IMR-90 (cell line): ENCODE data around the gene GPR153. TPM values are rescaled to one million over a fixed set of nuclear protein-coding genes. Genes with fewer than 3 reads are reported as not detected.

Source experiments
- ATAC-seq: fragments of 200-7000 bp; cut with Tn5 transposase; 2 replicates; pipeline ENCODE4 v1.9.1; 2020; ENCODE audit warnings: low read depth, mild to moderate bottlenecking, moderate library complexity
- BruUV-seq: library from RNA; stranded (reverse); fragments of 400-500 nt; replicated peaks from 2 replicates; lab custom pipeline; 2021; lab: Mats Ljungman, UMichigan
- CTCF ChIA-PET: fragments of 300-600 bp; formaldehyde crosslinking; extraction: SDS; loops from one replicate; lab custom pipeline; 2021; ENCODE audit warnings: antibody characterized with exemption; lab: Yijun Ruan, JAX
- POLR2A ChIA-PET: fragments of 300-600 bp; sonication (Branson Sonifier 250); formaldehyde crosslinking; loops from one replicate; lab custom pipeline; 2022; ENCODE audit warnings: antibody characterized with exemption; ENCODE audit not compliant: unreplicated experiment; lab: Charles Lee
- DNase-seq: peaks from one replicate; pipeline ENCODE4 v3.0.0; 2013
- H2AFZ ChIP-seq: replicated peaks from 2 replicates; pipeline ENCODE3; 2013; ENCODE audit warnings: low read length, mild to moderate bottlenecking; ENCODE audit not compliant: poor library complexity
- H2AK5ac ChIP-seq: 2 replicates; pipeline ENCODE4 v1.6.1; 2013; ENCODE audit warnings: low read depth, low read length, inconsistent platforms
- H2AK9ac ChIP-seq: replicated peaks from 2 replicates; pipeline ENCODE3; 2013; ENCODE audit warnings: mild to moderate bottlenecking, low read depth, low read length, moderate library complexity; ENCODE audit not compliant: poor library complexity
- H2BK120ac ChIP-seq: 2 replicates; pipeline ENCODE4 v1.6.1; 2013; ENCODE audit warnings: low read depth, low read length, inconsistent platforms
- H2BK15ac ChIP-seq: 3 replicates; pipeline ENCODE4 v1.6.1; 2013; ENCODE audit warnings: low read depth, low read length, inconsistent platforms
- H2BK20ac ChIP-seq: 2 replicates; pipeline ENCODE4 v1.6.1; 2013; ENCODE audit warnings: low read depth, mild to moderate bottlenecking, inconsistent platforms, low read length, moderate library complexity
- H2BK5ac ChIP-seq: 2 replicates; pipeline ENCODE4 v1.6.1; 2013; ENCODE audit warnings: mild to moderate bottlenecking, low read depth, low read length, inconsistent platforms; ENCODE audit not compliant: poor library complexity, severe bottlenecking
- H3K14ac ChIP-seq: replicated peaks from 2 replicates; pipeline ENCODE4 v1.6.1; 2013; ENCODE audit warnings: low read depth, low read length, inconsistent platforms
- H3K18ac ChIP-seq: 2 replicates; pipeline ENCODE4 v1.6.1; 2013; ENCODE audit warnings: low read depth, low read length, control low read depth
- H3K23ac ChIP-seq: 2 replicates; pipeline ENCODE4 v1.6.1; 2013; ENCODE audit warnings: low read depth, low read length, inconsistent platforms
- H3K27ac ChIP-seq: 2 replicates; pipeline ENCODE4 v1.5.1; 2013; ENCODE audit warnings: mild to moderate bottlenecking, control low read depth, low read length; ENCODE audit not compliant: insufficient read depth
- H3K27me3 ChIP-seq: 2 replicates; pipeline ENCODE4 v1.6.1; 2013; ENCODE audit warnings: low read length; ENCODE audit not compliant: control insufficient read depth, insufficient read depth
- H3K36me3 ChIP-seq: 2 replicates; pipeline ENCODE4 v1.6.1; 2013; ENCODE audit warnings: low read length, mixed read lengths; ENCODE audit not compliant: control insufficient read depth, insufficient read depth
- H3K4ac ChIP-seq: 2 replicates; pipeline ENCODE4 v1.6.1; 2013; ENCODE audit warnings: low read depth, low read length, inconsistent platforms
- H3K4me1 ChIP-seq: 2 replicates; pipeline ENCODE4 v1.6.1; 2013; ENCODE audit warnings: low read length, mixed read lengths; ENCODE audit not compliant: control insufficient read depth, insufficient read depth
- H3K4me2 ChIP-seq: 2 replicates; pipeline ENCODE4 v1.6.1; 2013; ENCODE audit warnings: low read depth, mild to moderate bottlenecking, control low read depth, low read length, moderate library complexity
- H3K4me3 ChIP-seq: 2 replicates; pipeline ENCODE4 v1.5.1; 2013; ENCODE audit warnings: low read depth, mild to moderate bottlenecking, control low read depth, low read length, moderate library complexity; ENCODE audit not compliant: insufficient read depth
- H3K56ac ChIP-seq: 2 replicates; pipeline ENCODE4 v1.6.1; 2013; ENCODE audit warnings: low read length, inconsistent platforms; ENCODE audit not compliant: insufficient read depth; ENCODE audit errors: extremely low read depth
- H3K79me1 ChIP-seq, 2 experiments: 2 replicates each; pipeline ENCODE4 v1.6.1; 2013; ENCODE audit warnings: low read length in 2 of 2, inconsistent platforms in 1 of 2, low read depth in 1 of 2
- H3K9ac ChIP-seq: 2 replicates; pipeline ENCODE4 v1.6.1; 2013; ENCODE audit warnings: low read depth, low read length, control low read depth
- H3K9me1 ChIP-seq: 2 replicates; pipeline ENCODE4 v1.6.1; 2013; ENCODE audit warnings: low read length, inconsistent platforms; ENCODE audit not compliant: insufficient read depth
- H3K9me3 ChIP-seq: 2 replicates; pipeline ENCODE4 v1.6.1; 2013; ENCODE audit warnings: low read length; ENCODE audit not compliant: control insufficient read depth, insufficient read depth
- H4K20me1 ChIP-seq: 2 replicates; pipeline ENCODE4 v1.6.1; 2013; ENCODE audit warnings: low read length, inconsistent platforms; ENCODE audit not compliant: insufficient read depth
- H4K5ac ChIP-seq: 2 replicates; pipeline ENCODE4 v1.6.1; 2013; ENCODE audit warnings: mild to moderate bottlenecking, low read depth, low read length, control low read depth
- H4K8ac ChIP-seq, 2 experiments: 2 replicates each; pipeline ENCODE4 v1.6.1; 2013; ENCODE audit warnings: low read depth in 2 of 2, low read length in 2 of 2, control low read depth in 1 of 2, inconsistent platforms in 1 of 2
- H4K91ac ChIP-seq: 2 replicates; pipeline ENCODE4 v1.6.1; 2013; ENCODE audit warnings: low read depth, low read length, inconsistent platforms; ENCODE audit not compliant: insufficient read depth
- BHLHE40 ChIP-seq: fragments of 150-350 bp; IDR thresholded peaks from 2 replicates; pipeline ENCODE4 v1.6.1; 2016; ENCODE audit warnings: mild to moderate bottlenecking, low read depth, low read length
- CEBPB ChIP-seq: IDR thresholded peaks from 2 replicates; pipeline ENCODE4 v1.6.1; 2012; ENCODE audit warnings: low read depth, low read length, improper control_type of control experiment
- CHD1 ChIP-seq: IDR thresholded peaks from 2 replicates; pipeline ENCODE4 v1.6.1; 2012; ENCODE audit warnings: low read depth, low read length, improper control_type of control experiment
- FOS ChIP-seq: fragments of 150-350 bp; IDR thresholded peaks from 2 replicates; pipeline ENCODE4 v1.6.1; 2016; ENCODE audit warnings: low read depth, low read length
- MAFK ChIP-seq: IDR thresholded peaks from 2 replicates; pipeline ENCODE4 v1.6.1; 2012; ENCODE audit warnings: low read depth, low read length, improper control_type of control experiment
- MAZ ChIP-seq: IDR thresholded peaks from 2 replicates; pipeline ENCODE4 v1.6.1; 2012; ENCODE audit warnings: low read depth, mild to moderate bottlenecking, low read length, improper control_type of control experiment, moderate library complexity, borderline replicate concordance
- MXI1 ChIP-seq: IDR thresholded peaks from 2 replicates; pipeline ENCODE4 v1.6.1; 2012; ENCODE audit warnings: low read depth, mild to moderate bottlenecking, low read length, moderate library complexity, borderline replicate concordance
- NFE2L2 ChIP-seq: fragments of 150-350 bp; IDR thresholded peaks from 2 replicates; pipeline ENCODE4 v1.6.1; 2016; ENCODE audit warnings: low read depth, mild to moderate bottlenecking, low read length
- POLR2A ChIP-seq: IDR thresholded peaks from 2 replicates; pipeline ENCODE4 v1.6.1; 2012; ENCODE audit warnings: mild to moderate bottlenecking, low read depth, low read length
- RAD21 ChIP-seq: IDR thresholded peaks from 2 replicates; pipeline ENCODE4 v1.6.1; 2012; ENCODE audit warnings: low read length, improper control_type of control experiment
- RCOR1 ChIP-seq: IDR thresholded peaks from 2 replicates; pipeline ENCODE4 v1.6.1; 2012; ENCODE audit warnings: mild to moderate bottlenecking, low read length, improper control_type of control experiment; ENCODE audit not compliant: insufficient replicate concordance
- RFX5 ChIP-seq: IDR thresholded peaks from 2 replicates; pipeline ENCODE4 v1.8.0; 2012; ENCODE audit warnings: low read depth, mild to moderate bottlenecking, low read length, moderate library complexity
- SMC3 ChIP-seq: fragments of 150-350 bp; IDR thresholded peaks from 2 replicates; pipeline ENCODE4 v1.6.1; 2016; ENCODE audit warnings: low read depth, mild to moderate bottlenecking, antibody characterized with exemption, low read length, moderate library complexity
- USF2 ChIP-seq: fragments of 150-350 bp; IDR thresholded peaks from 2 replicates; pipeline ENCODE4 v1.6.1; 2017; ENCODE audit warnings: mild to moderate bottlenecking, antibody characterized with exemption, low read length, low read depth
- WGBS, 2 experiments: methylation state at CpG; one replicate each; pipeline versions ENCODE4 v1.1.5 to v1.1.7; 2013; ENCODE audit warnings: missing lambda C conversion rate in 2 of 2; ENCODE audit not compliant: insufficient read length in 1 of 2; ENCODE audit errors: extremely low coverage in 2 of 2; 5-methylcytosine and 5-hydroxymethylcytosine counted together
- dilution Hi-C: fragments of 300-500 bp; cut with HindIII; formaldehyde crosslinking; loops from one replicate; pipeline ENCODE4 v1.14.3; 2018; ENCODE audit warnings: low sequenced_read_pairs; ENCODE audit not compliant: unreplicated experiment
- in situ Hi-C: fragments of 300-500 bp; cut with MboI; formaldehyde crosslinking; loops from 3 replicates; pipeline ENCODE4 v1.14.3; 2019; ENCODE audit warnings: low sequenced_read_pairs, inconsistent platforms, mixed read lengths
- intact Hi-C: fragments of 100-400 bp; cut with micrococcal nuclease; formaldehyde crosslinking; loops from 2 replicates; pipeline ENCODE4 v1.10.0; 2022
- polyA plus RNA-seq, 3 experiments: library from polyadenylated mRNA; depleted of rRNA; stranded (reverse); fragments of >200 nt; gene quantifications; 2 replicates each; pipeline ENCODE4 v1.2.3, GENCODE V29; 2012; ENCODE audit warnings: low replicate concordance in 1 of 3
- total RNA-seq: library from RNA; depleted of rRNA; stranded (reverse); fragments of >200 nt; gene quantifications from 2 replicates; pipeline ENCODE4 v1.2.3, GENCODE V29; 2012
- TF ChIP-seq, protein P1 (sequence below): conservative IDR thresholded peaks from 2 replicates; pipeline ENCODE4 v1.5.1; 2012; ENCODE audit warnings: mild to moderate bottlenecking, low read depth, low read length, improper control_type of control experiment
- TF ChIP-seq, protein P2 (sequence below): fragments of 150-350 bp; IDR thresholded peaks from 2 replicates; pipeline ENCODE4 v1.6.1; 2016; ENCODE audit warnings: low read depth, mild to moderate bottlenecking, low read length, moderate library complexity, borderline replicate concordance

The GPR153 gene
- total and polyA plus RNA-seq, 2 of the 4 experiments (the other 2 are of a cell fraction): 1.8 to 5.2 TPM

GRCh38 chr1:6286266-6286665, 25.4 kb upstream of the GPR153 start:
- DNase-seq: no peak
- H3K4me1 ChIP-seq: peaks cover 4% of the 10 kb centered on the region; the same call in 1 of the 2 replicates
- dilution Hi-C loops: no loop called here
- no peak overlapping the region for H3K9ac ChIP-seq
- H2BK5ac ChIP-seq: no peak overlapping the region
- H2BK15ac ChIP-seq: no peak overlapping the region
- no peak overlapping the region for H4K5ac ChIP-seq
- no peaks in the 10 kb centered on the region for H3K9me3 ChIP-seq
- no peak overlapping the region for H3K27ac ChIP-seq
- WGBS, 2 experiments: 100% methylated on average over 7 of the region's 8 CpGs; no CpG with 5 or more reads in 1 of the 2 experiments
- BruUV-seq: no TSS peak
- peaks cover 3% of the 10 kb centered on the region; the same call in 1 of the 2 replicates for H3K36me3 ChIP-seq
- H3K18ac ChIP-seq: no peak overlapping the region
- no peak overlapping the region for H2AK5ac ChIP-seq
- H3K4me3 ChIP-seq: no peak overlapping the region
- POLR2A ChIA-PET: no interaction called here
- no peak overlapping the region for H2BK120ac ChIP-seq
- H3K14ac ChIP-seq: no peak overlapping the region
- no peaks in the 10 kb centered on the region for H3K9me1 ChIP-seq
- TF ChIP-seq, protein P1, sequence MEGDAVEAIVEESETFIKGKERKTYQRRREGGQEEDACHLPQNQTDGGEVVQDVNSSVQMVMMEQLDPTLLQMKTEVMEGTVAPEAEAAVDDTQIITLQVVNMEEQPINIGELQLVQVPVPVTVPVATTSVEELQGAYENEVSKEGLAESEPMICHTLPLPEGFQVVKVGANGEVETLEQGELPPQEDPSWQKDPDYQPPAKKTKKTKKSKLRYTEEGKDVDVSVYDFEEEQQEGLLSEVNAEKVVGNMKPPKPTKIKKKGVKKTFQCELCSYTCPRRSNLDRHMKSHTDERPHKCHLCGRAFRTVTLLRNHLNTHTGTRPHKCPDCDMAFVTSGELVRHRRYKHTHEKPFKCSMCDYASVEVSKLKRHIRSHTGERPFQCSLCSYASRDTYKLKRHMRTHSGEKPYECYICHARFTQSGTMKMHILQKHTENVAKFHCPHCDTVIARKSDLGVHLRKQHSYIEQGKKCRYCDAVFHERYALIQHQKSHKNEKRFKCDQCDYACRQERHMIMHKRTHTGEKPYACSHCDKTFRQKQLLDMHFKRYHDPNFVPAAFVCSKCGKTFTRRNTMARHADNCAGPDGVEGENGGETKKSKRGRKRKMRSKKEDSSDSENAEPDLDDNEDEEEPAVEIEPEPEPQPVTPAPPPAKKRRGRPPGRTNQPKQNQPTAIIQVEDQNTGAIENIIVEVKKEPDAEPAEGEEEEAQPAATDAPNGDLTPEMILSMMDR: no peak
- TF ChIP-seq RCOR1: no peak
- no peak for TF ChIP-seq RFX5
- no peak for TF ChIP-seq CEBPB
- TF ChIP-seq SMC3: no peak
- no peak for TF ChIP-seq RAD21
- TF ChIP-seq BHLHE40: no peak
- no peak for TF ChIP-seq NFE2L2
- TF ChIP-seq FOS: no peak
- TF ChIP-seq, protein P2, sequence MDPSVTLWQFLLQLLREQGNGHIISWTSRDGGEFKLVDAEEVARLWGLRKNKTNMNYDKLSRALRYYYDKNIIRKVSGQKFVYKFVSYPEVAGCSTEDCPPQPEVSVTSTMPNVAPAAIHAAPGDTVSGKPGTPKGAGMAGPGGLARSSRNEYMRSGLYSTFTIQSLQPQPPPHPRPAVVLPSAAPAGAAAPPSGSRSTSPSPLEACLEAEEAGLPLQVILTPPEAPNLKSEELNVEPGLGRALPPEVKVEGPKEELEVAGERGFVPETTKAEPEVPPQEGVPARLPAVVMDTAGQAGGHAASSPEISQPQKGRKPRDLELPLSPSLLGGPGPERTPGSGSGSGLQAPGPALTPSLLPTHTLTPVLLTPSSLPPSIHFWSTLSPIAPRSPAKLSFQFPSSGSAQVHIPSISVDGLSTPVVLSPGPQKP: no peak
- TF ChIP-seq MAFK: no peak
- no peak for TF ChIP-seq USF2
- no peak for TF ChIP-seq CHD1
- no peak for TF ChIP-seq POLR2A
- no peak for TF ChIP-seq MAZ
- no peak for TF ChIP-seq MXI1
- no peak for ATAC-seq
- intact Hi-C loops: no loop called here
- CTCF ChIA-PET: no interaction called here
- no peak overlapping the region for H4K8ac ChIP-seq
- H3K4me2 ChIP-seq: no peak overlapping the region
- no peaks in the 10 kb centered on the region for H4K20me1 ChIP-seq
- no peak overlapping the region for H4K91ac ChIP-seq
- no peak overlapping the region for H2AFZ ChIP-seq
- no peaks in the 10 kb centered on the region for H3K27me3 ChIP-seq
- H2BK20ac ChIP-seq: no peak overlapping the region
- no peak overlapping the region for H3K23ac ChIP-seq
- H3K79me1 ChIP-seq: no peaks in the 10 kb centered on the region; a peak in 1 of 4 replicates
- H2AK9ac ChIP-seq: no peak overlapping the region
- H3K4ac ChIP-seq: no peak overlapping the region
- in situ Hi-C loops: no loop called here
- no peak overlapping the region for H3K56ac ChIP-seq
